GM18505 (cell line): ENCODE results near the gene SLC12A7.

Experiments used
- ATAC-seq: cut with Tn5 transposase; IDR thresholded peaks from one replicate; pipeline ENCODE4 v1.9.1; 2021; ENCODE audit not compliant: unreplicated experiment
- POLR2A ChIP-seq: IDR thresholded peaks from 4 replicates; pipeline ENCODE4 v1.6.1; 2011; ENCODE audit warnings: borderline replicate concordance; ENCODE audit not compliant: insufficient read depth, insufficient read length; ENCODE audit errors: extremely low read depth

Gene SLC12A7

DNA sequence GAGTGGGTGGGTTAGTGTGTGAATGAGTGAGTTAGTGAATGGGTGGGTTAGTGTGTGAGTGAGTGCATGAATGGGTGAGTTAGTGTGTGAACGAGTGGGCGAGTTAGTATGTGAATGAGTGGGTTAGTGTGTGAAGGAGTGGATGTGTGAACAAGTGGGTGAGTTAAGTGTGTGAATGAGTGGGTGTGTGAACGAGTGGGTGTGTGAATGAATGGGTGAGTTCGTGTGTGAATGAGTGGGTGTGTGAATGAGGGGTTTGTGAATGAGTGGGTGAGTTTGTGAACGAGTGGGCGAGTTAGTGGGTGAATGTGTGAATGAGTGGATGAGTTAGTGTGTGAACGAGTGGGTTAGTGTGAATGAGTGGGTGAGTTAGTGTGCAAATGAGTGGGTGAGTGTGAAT lies 69.2 kb downstream of the SLC12A7 start:
- no peak for TF ChIP-seq POLR2A
- ATAC-seq, result no peak

DNA sequence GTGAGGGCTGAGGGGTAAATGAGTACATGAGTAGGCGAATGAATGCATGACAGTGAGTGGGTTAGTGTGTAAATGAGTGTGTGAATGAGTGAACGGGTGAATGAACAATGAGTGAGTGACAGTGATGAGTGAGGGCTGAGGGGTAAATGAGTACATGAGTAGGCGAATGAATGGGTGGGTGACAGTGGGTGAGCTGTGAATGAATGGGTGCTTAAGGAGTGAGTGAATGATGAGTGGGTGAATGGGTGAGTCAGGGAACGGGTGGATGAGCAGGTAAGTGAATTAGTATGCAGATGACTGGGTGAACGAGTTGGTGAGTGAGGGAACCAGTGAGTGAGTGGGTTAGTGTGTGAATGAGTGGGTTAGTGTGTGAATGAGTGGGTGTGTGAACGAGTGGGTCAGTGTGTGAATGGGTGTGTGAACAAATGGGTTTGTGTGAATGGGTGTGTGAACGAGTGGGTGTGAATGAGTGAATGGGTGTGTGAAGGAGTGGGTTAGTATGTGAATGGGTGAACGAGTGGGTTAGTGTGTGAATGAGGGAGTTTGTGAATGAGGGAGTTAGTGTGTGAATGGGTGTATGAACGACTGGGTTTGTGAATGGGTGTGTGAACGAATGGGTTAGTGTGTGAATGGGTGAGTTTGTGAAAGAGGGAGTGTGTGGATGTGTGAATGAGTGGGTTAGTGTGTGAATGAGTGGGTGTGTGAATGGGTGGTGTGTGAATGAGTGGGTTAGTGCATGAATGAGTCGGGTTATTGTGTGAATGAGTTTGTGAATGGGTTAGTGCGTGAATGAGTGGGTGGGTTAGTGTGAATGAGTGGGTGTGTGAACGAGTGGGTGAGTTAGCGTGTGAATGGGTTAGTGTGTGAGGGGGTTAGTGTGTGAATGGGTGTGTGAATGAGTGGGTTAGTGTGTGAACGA lies 70.4 kb downstream of the SLC12A7 start:
- no peak for ATAC-seq
- TF ChIP-seq POLR2A, result no peak

- ATAC-seq, result no peak
- no peak for TF ChIP-seq POLR2A
Measured at GRCh38 chr5:1040571-1040970, 71.3 kb downstream of the SLC12A7 start.

DNA sequence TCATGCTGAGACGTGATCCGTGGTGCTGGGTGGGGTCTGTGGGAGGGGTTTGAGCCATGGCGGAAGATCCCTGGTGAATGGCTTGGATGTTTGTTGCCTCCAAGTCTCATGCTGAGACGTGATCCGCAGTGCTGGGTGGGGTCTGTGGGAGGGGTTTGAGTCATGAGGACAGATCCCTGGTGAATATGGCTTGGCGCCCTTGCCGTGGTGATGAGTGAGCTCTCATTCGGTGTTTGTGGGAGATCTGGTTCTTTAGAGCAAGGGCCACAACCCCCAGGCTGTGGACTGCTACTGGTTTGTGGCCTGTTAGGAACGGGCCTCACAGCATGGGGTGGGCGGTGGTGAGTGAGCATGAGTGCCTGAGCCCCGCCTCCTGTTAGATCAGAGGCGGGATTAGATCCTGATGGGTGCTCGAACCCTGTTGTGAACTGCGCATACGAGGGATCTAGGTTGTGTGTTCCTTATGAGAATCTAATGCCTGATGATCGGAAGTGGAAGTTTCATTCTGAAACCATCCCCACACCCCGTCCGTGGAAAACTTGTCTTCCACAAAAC lies 72.1 kb downstream of the SLC12A7 start:
- ATAC-seq, result no peak
- TF ChIP-seq POLR2A, result no peak

- TF ChIP-seq POLR2A, result no peak
- no peak for ATAC-seq
Measured at GRCh38 chr5:1039210-1039548, 72.7 kb downstream of the SLC12A7 start.

GRCh38 chr5:1038417-1039209 lies 73.2 kb downstream of the SLC12A7 start:
- TF ChIP-seq POLR2A, result no peak
- no peak for ATAC-seq

- ATAC-seq, result no peak
- no peak for TF ChIP-seq POLR2A
Measured at GRCh38 chr5:1037671-1038416, 74.0 kb downstream of the SLC12A7 start.

DNA sequence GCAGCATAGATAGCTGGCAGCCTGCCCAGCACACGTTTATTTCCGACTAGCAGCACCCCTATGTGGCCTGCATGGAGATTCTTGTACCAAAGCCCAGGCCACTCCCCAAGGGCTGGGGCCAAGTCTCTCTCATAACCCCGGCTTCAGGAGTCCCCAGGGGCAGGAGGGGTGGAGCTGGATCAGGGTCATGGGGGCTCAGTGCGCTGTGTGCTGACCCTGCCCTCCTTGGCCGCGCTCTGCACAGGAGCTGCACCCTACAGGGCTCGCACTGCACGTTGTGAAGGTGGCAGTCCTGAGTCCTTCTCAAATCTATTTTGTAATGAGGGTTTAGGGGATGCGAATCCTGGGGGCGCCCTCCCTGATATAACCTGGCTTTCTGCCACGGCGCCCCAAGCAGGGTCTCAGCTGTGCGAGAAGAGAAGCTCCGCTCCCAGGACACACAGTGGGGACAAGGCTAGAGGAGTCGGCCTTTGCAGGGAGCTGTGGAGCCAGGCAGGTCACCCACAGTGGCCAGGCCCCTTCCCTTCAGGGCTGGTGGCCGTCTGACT lies 74.7 kb downstream of the SLC12A7 start:
- no peak for ATAC-seq
- no peak for TF ChIP-seq POLR2A

DNA sequence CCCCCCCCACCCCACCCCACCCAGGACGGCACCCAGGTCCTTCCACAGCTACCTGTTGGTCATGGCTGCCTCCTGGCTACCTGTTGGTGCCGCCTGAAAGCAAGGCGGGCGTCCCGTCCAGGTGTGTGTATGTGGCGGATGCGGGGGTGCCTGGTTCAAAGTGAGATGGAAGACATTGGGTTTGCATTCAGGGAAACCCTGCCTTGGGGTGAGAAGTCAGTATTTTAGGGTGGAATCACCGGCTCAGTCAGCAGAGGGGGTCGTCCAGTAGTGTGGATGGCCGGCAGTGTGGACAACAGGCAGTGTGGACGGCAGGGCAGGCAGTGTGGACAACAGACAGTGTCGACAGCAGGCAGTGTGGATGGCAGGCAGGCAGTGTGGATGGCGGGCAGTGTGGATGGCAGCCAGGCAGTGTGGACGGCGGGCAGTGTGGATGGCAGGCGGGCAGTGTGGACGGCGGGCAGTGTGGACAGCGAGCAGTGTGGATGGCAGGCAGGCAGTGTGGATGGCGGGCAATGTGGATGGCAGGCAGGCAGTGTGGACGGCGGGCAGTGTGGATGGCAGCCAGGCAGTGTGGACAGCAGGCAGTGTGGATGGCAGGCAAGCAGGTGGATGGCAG lies 75.2 kb downstream of the SLC12A7 start:
- no peak for ATAC-seq
- no peak for TF ChIP-seq POLR2A

GRCh38 chr5:1035421-1036405 lies 76.2 kb downstream of the SLC12A7 start:
- ATAC-seq, result no peak

GRCh38 chr5:1034986-1035385 lies 76.9 kb downstream of the SLC12A7 start:
- ATAC-seq, result no peak
- no peak for TF ChIP-seq POLR2A

More at GRCh38 chr5:1035421-1036405, 76.2 kb downstream of the SLC12A7 start:
- TF ChIP-seq POLR2A, result no peak
